HepG2 (cell line): ENCODE results near the gene MRPL14. TPM values are rescaled to one million over a fixed set of nuclear protein-coding genes. Genes with fewer than 3 reads are reported as not detected.

ENCODE experiments used
- ATF1 ChIP-seq: IDR thresholded peaks from 2 replicates; pipeline ENCODE4 v1.6.1; 2016; ENCODE audit warnings: mild to moderate bottlenecking, control low read depth
- BRCA1 ChIP-seq: sonication (generic); formaldehyde crosslinking; IDR thresholded peaks from 2 replicates; pipeline ENCODE4 v1.4.0; 2020; ENCODE audit warnings: missing genetic modification reagents
- CCDC6 ChIP-seq: sonication (generic); formaldehyde crosslinking; IDR thresholded peaks from 2 replicates; pipeline ENCODE4 v1.8.1; 2022; ENCODE audit warnings: mild to moderate bottlenecking, missing genetic modification reagents, moderate library complexity
- FOXO4 ChIP-seq: sonication (generic); formaldehyde crosslinking; conservative IDR thresholded peaks from 2 replicates; pipeline ENCODE4 v1.8.1; 2023; ENCODE audit warnings: missing genetic modification reagents
- GZF1 ChIP-seq: sonication (generic); formaldehyde crosslinking; IDR thresholded peaks from 2 replicates; pipeline ENCODE4 v1.5.1; 2020; ENCODE audit warnings: mild to moderate bottlenecking, missing genetic modification reagents
- HDAC1 ChIP-seq: sonication (generic); formaldehyde crosslinking; IDR thresholded peaks from 2 replicates; pipeline ENCODE4 v1.5.1; 2020; ENCODE audit warnings: mild to moderate bottlenecking, missing genetic modification reagents
- IRX3 ChIP-seq: sonication (generic); formaldehyde crosslinking; IDR thresholded peaks from 2 replicates; pipeline ENCODE4 v1.8.1; 2023; ENCODE audit warnings: mild to moderate bottlenecking, low read depth, missing genetic modification reagents, borderline replicate concordance
- KAT8 ChIP-seq: IDR thresholded peaks from 2 replicates; pipeline ENCODE4 v1.6.1; 2016; ENCODE audit warnings: missing genetic modification reagents, missing compliant biosample characterization
- MTA1 ChIP-seq: sonication (generic); formaldehyde crosslinking; IDR thresholded peaks from 2 replicates; pipeline ENCODE4 v1.4.0; 2020; ENCODE audit warnings: missing genetic modification reagents, mild to moderate bottlenecking, borderline replicate concordance
- NBN ChIP-seq: fragments of 450-650 bp; conservative IDR thresholded peaks from 2 replicates; pipeline ENCODE4 v1.6.1; 2017
- NCOA2 ChIP-seq: sonication (generic); formaldehyde crosslinking; IDR thresholded peaks from 2 replicates; pipeline ENCODE4 v1.8.0; 2022; ENCODE audit warnings: inconsistent platforms
- SOX5 ChIP-seq: IDR thresholded peaks from 2 replicates; pipeline ENCODE4 v1.6.1; 2016; ENCODE audit warnings: borderline replicate concordance
- TRAFD1 ChIP-seq: sonication (generic); formaldehyde crosslinking; IDR thresholded peaks from 2 replicates; pipeline ENCODE4 v1.5.1; 2020; ENCODE audit warnings: missing genetic modification reagents, mild to moderate bottlenecking, borderline replicate concordance
- ZBTB39 ChIP-seq: sonication (generic); formaldehyde crosslinking; IDR thresholded peaks from 2 replicates; pipeline ENCODE4 v1.5.0; 2020; ENCODE audit warnings: missing genetic modification reagents
- ZNF20 ChIP-seq: sonication (generic); formaldehyde crosslinking; IDR thresholded peaks from 2 replicates; pipeline ENCODE4 v1.4.0; 2020; ENCODE audit warnings: mild to moderate bottlenecking, moderate library complexity, missing genetic modification reagents
- ZNF205 ChIP-seq: IDR thresholded peaks from 2 replicates; pipeline ENCODE4 v1.6.1; 2018; ENCODE audit warnings: missing biosample characterization, missing genetic modification reagents
- ZNF253 ChIP-seq: sonication (generic); formaldehyde crosslinking; IDR thresholded peaks from 2 replicates; pipeline ENCODE4 v1.8.0; 2022; ENCODE audit warnings: mild to moderate bottlenecking, missing genetic modification reagents, borderline replicate concordance
- ZNF556 ChIP-seq: sonication (generic); formaldehyde crosslinking; IDR thresholded peaks from 2 replicates; pipeline ENCODE4 v1.4.0; 2020; ENCODE audit warnings: mild to moderate bottlenecking, missing genetic modification reagents, borderline replicate concordance
- ZNF747 ChIP-seq: sonication (generic); formaldehyde crosslinking; IDR thresholded peaks from 2 replicates; pipeline ENCODE4 v1.8.1; 2023; ENCODE audit warnings: missing genetic modification reagents, mild to moderate bottlenecking, borderline replicate concordance
- ZNF776 ChIP-seq: sonication (generic); formaldehyde crosslinking; IDR thresholded peaks from 2 replicates; pipeline ENCODE4 v1.4.0; 2020; ENCODE audit warnings: mild to moderate bottlenecking, missing genetic modification reagents
- polyA plus RNA-seq, 8 experiments: library from polyadenylated mRNA; depleted of rRNA in 3 of 8; stranded (reverse) in 7 of 8; unstranded in 1 of 8; fragments of >200 nt; fragmentation: Illumina TruSeq in 4 of 8; extraction: Trizol in 4 of 8; gene quantifications; 2 replicates each; pipeline versions ENCODE4 v1.2.1 to v1.2.3, GENCODE V29; 2011 to 2016; ENCODE audit warnings: low read depth in 4 of 8, missing spikeins in 1 of 8, mixed read lengths in 1 of 8; ENCODE audit not compliant: insufficient read depth in 1 of 8
- total RNA-seq, 5 experiments: library from RNA; depleted of rRNA; stranded (reverse); fragments of >200 nt; fragmentation: Illumina TruSeq; extraction: Trizol; gene quantifications; 2 replicates each; pipeline ENCODE4 v1.2.3, GENCODE V29; 2016; ENCODE audit warnings: low read depth in 1 of 5
- TF ChIP-seq, protein P1 (sequence below): sonication (generic); formaldehyde crosslinking; IDR thresholded peaks from 2 replicates; pipeline ENCODE4 v1.8.0; 2022; ENCODE audit warnings: missing genetic modification reagents, mild to moderate bottlenecking, moderate library complexity, borderline replicate concordance
- TF ChIP-seq, protein P2 (sequence below): sonication (generic); formaldehyde crosslinking; IDR thresholded peaks from 2 replicates; pipeline ENCODE4 v1.4.0; 2020; ENCODE audit warnings: missing genetic modification reagents

The MRPL14 gene
- total and polyA plus RNA-seq, 2 of the 13 experiments (the other 11 are each of a cell fraction or from before 2014, with no cell fraction given): 157 to 178 TPM

GRCh38 chr6:44156494-44157151 lies 29.4 kb upstream of the MRPL14 start (continued):
- TF ChIP-seq TRAFD1 (CRISPR knock-in tag): no peak; the same call in 1 of the 2 replicates
- TF ChIP-seq, protein P1, sequence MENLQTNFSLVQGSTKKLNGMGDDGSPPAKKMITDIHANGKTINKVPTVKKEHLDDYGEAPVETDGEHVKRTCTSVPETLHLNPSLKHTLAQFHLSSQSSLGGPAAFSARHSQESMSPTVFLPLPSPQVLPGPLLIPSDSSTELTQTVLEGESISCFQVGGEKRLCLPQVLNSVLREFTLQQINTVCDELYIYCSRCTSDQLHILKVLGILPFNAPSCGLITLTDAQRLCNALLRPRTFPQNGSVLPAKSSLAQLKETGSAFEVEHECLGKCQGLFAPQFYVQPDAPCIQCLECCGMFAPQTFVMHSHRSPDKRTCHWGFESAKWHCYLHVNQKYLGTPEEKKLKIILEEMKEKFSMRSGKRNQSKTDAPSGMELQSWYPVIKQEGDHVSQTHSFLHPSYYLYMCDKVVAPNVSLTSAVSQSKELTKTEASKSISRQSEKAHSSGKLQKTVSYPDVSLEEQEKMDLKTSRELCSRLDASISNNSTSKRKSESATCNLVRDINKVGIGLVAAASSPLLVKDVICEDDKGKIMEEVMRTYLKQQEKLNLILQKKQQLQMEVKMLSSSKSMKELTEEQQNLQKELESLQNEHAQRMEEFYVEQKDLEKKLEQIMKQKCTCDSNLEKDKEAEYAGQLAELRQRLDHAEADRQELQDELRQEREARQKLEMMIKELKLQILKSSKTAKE (CRISPR knock-in tag): peak; percentile 90; the same call in 1 of the 2 replicates
- no peak for TF ChIP-seq GZF1 (CRISPR knock-in tag)
- TF ChIP-seq KAT8: peak; percentile 86
- TF ChIP-seq BRCA1 (CRISPR knock-in tag): peak; percentile 89; the same call in 1 of the 2 replicates
- TF ChIP-seq, protein P2, sequence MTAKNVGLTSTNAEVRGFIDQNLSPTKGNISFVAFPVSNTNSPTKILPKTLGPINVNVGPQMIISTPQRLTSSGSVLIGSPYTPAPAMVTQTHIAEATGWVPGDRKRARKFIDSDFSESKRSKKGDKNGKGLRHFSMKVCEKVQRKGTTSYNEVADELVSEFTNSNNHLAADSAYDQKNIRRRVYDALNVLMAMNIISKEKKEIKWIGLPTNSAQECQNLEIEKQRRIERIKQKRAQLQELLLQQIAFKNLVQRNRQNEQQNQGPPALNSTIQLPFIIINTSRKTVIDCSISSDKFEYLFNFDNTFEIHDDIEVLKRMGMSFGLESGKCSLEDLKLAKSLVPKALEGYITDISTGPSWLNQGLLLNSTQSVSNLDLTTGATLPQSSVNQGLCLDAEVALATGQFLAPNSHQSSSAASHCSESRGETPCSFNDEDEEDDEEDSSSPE (CRISPR knock-in tag): peak; percentile 84
- TF ChIP-seq FOXO4 (CRISPR knock-in tag): no peak
- TF ChIP-seq ZNF253 (CRISPR knock-in tag): no peak
- peak; percentile 29 for TF ChIP-seq CCDC6 (CRISPR knock-in tag)
- TF ChIP-seq ZNF747 (CRISPR knock-in tag): peak; percentile 66; the same call in 1 of the 2 replicates
- TF ChIP-seq ZNF776: peak; percentile 38; the same call in 1 of the 2 replicates
- TF ChIP-seq HDAC1: peak; percentile 97
- TF ChIP-seq ATF1 (CRISPR knock-in tag): no peak
- TF ChIP-seq ZNF20 (CRISPR knock-in tag): no peak
- TF ChIP-seq SOX5 (CRISPR knock-in tag): peak; percentile 80
- peak; percentile 91 for TF ChIP-seq NCOA2 (CRISPR knock-in tag)
- TF ChIP-seq MTA1: peak; percentile 99
- TF ChIP-seq ZBTB39 (CRISPR knock-in tag): peak; percentile 89
- TF ChIP-seq IRX3: peak; percentile 14; the same call in 1 of the 2 replicates
- TF ChIP-seq ZNF556 (CRISPR knock-in tag): peak; percentile 74
- TF ChIP-seq ZNF205: peak; percentile 95
- TF ChIP-seq NBN: no peak
